Sigmoid colon (tissue), 7 donors: ENCODE measurements around the gene CAV3. TPM values are rescaled to one million over a fixed set of nuclear protein-coding genes. Genes with fewer than 3 reads are reported as not detected.

Experiments used
- DNase-seq: peaks from one replicate; pipeline ENCODE4 v3.0.0-alpha.2; 2019
- H3K27ac ChIP-seq, 4 donors: fragments of 200-600 bp; sonication (generic); one replicate each; pipeline ENCODE4 v1.5.1; 2016 to 2019; ENCODE audit warnings: mild to moderate bottlenecking in 1 of 4
- H3K27me3 ChIP-seq, 3 donors: fragments of 200-600 bp; sonication (generic); one replicate each; pipeline ENCODE4 v1.5.1; 2019; ENCODE audit warnings: mild to moderate bottlenecking in 1 of 3
- H3K36me3 ChIP-seq, 4 donors: fragments of 200-600 bp; sonication (generic); one replicate each; pipeline ENCODE4 v1.5.1; 2016 to 2019
- H3K4me1 ChIP-seq, 4 donors: fragments of 200-600 bp; sonication (generic); one replicate each; pipeline ENCODE4 v1.5.1; 2017 to 2019
- H3K4me3 ChIP-seq, 4 donors: fragments of 200-600 bp; sonication (generic); one replicate each; pipeline ENCODE4 v1.5.1; 2017 to 2019; ENCODE audit warnings: mild to moderate bottlenecking in 2 of 4, moderate library complexity in 1 of 4
- H3K9me3 ChIP-seq, 4 donors: fragments of 200-600 bp in 3 of 4; sonication (generic) in 3 of 4; one replicate each; pipeline versions ENCODE4 v1.5.1 to v1.6.1; 2013 to 2019
- EP300 ChIP-seq, 4 donors: sonication (generic); formaldehyde crosslinking; IDR thresholded peaks; one replicate each; pipeline ENCODE4 v1.6.1; 2017; ENCODE audit warnings: antibody characterized with exemption in 4 of 4
- POLR2A ChIP-seq, 2 donors: fragments of 450-650 bp; IDR thresholded peaks; one replicate each; pipeline ENCODE4 v1.6.1; 2016; ENCODE audit warnings: antibody characterized with exemption in 2 of 2, mild to moderate bottlenecking in 2 of 2, moderate library complexity in 2 of 2
- POLR2AphosphoS5 ChIP-seq, 4 donors: sonication (generic); formaldehyde crosslinking; IDR thresholded peaks; one replicate each; pipeline ENCODE4 v1.6.1; 2017; ENCODE audit warnings: antibody characterized with exemption in 4 of 4
- WGBS, 2 donors: extraction: QIAGEN DNeasy Blood & Tissue Kit; methylation state at CpG; one replicate each; pipeline ENCODE4 v1.1.7; 2013; 5-methylcytosine and 5-hydroxymethylcytosine counted together
- intact Hi-C: fragments of 100-400 bp; cut with DNase I; formaldehyde crosslinking; loops from one replicate; pipeline ENCODE4 v1.15.1; 2023
- polyA plus RNA-seq, 3 donors: library from polyadenylated mRNA; stranded (reverse); fragments of 200-250 nt; gene quantifications; one replicate each; pipeline ENCODE4 v1.2.3, GENCODE V29; 2013
- total RNA-seq, 4 donors: library from RNA; depleted of rRNA; stranded (reverse); fragments of >200 nt; gene quantifications; one replicate each; pipeline ENCODE4 v1.1.0, GENCODE V29; 2016
- TF ChIP-seq, protein P1 (sequence below), 4 experiments: fragments of 450-650 bp in 3 of 4; fragments of 200-600 bp in 1 of 4; IDR thresholded peaks; one replicate each; pipeline ENCODE4 v1.5.1; 2016 to 2019; ENCODE audit warnings: antibody characterized with exemption in 4 of 4, mild to moderate bottlenecking in 3 of 4, moderate library complexity in 2 of 4
- donor health status: healthy with polysubstance abuse.
- donor health status: Bipolar disorder and iron deficiency.
- donor health status: healthy.

Gene CAV3
- total and polyA plus RNA-seq, 7 donors: 0.06 to 0.60 TPM; not detected in 5

DNA sequence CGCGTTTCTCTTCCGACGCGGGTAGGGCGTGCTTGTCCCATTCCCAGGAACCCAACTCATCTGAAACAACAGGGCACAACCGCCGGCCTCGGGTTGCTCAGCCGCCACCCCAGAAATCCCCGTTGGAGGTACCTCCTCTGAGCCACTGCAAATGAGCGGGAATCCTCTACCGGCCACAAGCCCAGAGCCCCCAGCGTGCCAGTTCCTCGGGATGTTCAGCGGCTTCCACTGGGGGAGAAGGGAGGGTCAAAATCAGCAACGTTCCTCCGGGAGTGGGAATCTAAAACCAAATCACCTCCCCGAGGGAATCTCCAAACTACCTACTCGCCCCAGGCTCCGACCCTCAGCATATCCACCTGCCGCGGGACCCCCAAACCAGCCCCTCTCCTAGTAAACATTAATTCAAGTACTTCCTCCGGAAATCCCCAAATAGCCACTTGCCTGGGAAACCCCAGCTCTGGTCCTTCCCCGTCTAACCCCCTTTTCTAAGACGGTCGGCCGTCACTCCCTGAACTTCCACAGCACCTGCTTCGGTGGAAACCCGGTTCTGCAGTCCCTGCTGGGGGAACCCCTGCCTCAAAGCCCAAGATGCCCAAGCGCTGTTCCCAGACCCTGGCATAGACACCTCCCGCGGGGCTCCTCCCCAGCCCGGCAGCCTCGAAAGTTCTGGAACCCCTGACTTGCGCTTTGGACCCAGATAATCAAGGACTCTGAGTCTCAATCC lies 34.9 kb downstream of the CAV3 start:
- WGBS, 2 donors: 8 to 10% methylated on average over 36 of the region's 36 CpGs
- H3K4me3 ChIP-seq: peak overlapping the region in 2 of 4 donors; percentile 17 to 33

DNA sequence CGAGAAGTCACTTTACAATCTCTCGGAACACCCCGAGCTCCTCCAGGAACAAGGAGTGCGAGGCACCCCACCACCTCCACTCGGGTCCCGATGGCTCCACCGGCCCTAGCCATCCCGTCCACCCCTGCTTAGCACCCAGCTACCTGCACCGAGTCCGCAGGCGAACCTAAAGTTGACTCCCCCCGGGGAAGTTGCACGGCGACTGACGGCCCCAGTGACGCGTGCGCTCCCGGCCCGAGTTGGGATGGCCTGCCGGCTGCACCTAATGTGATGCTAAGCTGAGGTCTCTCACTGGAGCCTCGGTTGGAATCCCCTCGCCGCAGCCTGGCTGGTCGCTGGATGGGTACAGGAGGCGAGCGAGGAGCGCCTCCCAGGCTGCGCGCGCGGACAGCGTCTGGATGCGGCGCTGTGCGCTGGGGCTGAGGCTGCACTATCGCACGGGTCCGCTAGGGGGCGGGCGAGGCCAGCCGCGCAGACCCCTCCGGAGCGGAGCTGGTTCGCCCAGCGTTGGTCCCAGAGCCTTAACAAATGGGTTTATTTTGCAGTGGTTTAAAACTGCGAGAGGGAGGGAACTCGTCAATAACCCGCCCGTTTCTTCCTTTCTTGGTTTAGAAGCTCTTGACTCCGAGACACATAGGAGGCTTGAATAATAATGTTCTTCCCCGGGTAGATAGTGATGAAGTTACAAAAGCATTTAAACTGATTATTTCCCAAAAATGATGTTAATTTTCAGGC lies 35.7 kb downstream of the CAV3 start, which contains the start of gene OXTR:
Gene OXTR, minus strand, starts transcription at position 526 of the 735 bp plus-strand sequence. CDS start 1,426 bp downstream, outside the sequence.
- H3K4me3 ChIP-seq: peak within 1 kb of the TSS in 3 of 4 donors; percentile 23 to 39 (median 33)
- no peak for DNase-seq

More for the DNA sequence above, 34.9 kb downstream of the CAV3 start:
- Histone ChIP-seq H3K36me3 (no peaks in the 10 kb centered on the region), H3K27ac (no peak overlapping the region), H3K9me3 (no peaks in the 10 kb centered on the region), H3K4me1 (peaks cover 0 to 28% (median 22%) of the 10 kb centered on the region in 4 donors), H3K27me3 (peaks cover 19 to 53% (median 28%) of the 10 kb centered on the region in 3 donors)
- TF ChIP-seq, protein P1, sequence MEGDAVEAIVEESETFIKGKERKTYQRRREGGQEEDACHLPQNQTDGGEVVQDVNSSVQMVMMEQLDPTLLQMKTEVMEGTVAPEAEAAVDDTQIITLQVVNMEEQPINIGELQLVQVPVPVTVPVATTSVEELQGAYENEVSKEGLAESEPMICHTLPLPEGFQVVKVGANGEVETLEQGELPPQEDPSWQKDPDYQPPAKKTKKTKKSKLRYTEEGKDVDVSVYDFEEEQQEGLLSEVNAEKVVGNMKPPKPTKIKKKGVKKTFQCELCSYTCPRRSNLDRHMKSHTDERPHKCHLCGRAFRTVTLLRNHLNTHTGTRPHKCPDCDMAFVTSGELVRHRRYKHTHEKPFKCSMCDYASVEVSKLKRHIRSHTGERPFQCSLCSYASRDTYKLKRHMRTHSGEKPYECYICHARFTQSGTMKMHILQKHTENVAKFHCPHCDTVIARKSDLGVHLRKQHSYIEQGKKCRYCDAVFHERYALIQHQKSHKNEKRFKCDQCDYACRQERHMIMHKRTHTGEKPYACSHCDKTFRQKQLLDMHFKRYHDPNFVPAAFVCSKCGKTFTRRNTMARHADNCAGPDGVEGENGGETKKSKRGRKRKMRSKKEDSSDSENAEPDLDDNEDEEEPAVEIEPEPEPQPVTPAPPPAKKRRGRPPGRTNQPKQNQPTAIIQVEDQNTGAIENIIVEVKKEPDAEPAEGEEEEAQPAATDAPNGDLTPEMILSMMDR (IDR thresholded peaks at IDR 0.05): no peak
- TF ChIP-seq POLR2AphosphoS5 (IDR thresholded peaks at IDR 0.05) (no peak), EP300 (IDR thresholded peaks at IDR 0.05) (no peak), POLR2A (IDR thresholded peaks at IDR 0.05) (no peak)
- intact Hi-C loops: no loop called here
- no peak for DNase-seq

DNA sequence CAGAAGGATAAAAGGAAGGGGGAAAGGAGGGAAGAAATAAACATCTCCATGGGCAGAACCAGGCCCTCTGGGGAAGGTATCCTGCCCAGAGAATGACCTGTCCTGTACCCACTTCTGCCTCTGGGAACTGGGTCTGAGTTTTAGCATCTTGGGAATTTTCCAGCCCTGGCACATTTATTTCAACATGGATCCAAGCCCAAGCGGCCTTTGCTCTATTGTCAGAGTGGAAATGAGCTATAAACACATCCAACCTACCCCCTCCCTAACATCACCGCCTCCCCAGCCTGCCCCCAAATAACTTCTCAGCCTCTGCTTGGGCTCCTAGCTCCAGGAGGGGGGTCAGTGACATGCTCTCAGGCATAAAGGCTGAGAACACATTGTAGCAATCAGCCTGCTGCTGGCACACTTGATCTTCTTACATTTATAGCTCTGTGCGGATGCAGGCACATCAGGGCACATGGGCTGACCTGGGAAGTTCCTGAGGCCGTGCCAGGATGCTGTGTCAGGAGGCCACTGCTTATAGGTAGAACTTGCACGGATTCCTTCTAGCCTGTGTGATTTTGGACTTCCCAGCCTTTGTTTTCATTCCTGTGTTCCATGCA lies 40.4 kb downstream of the CAV3 start:
- DNase-seq: no peak
- intact Hi-C loops: no loop called here
- 83 to 85% methylated on average over 5 of the region's 5 CpGs for WGBS, 2 donors
- no peak overlapping the region for H3K27ac ChIP-seq
- no peaks in the 10 kb centered on the region for H3K9me3 ChIP-seq
- peaks cover 0 to 12% (median 7%) of the 10 kb centered on the region in 4 donors for H3K4me1 ChIP-seq
- no peak for TF ChIP-seq POLR2A (IDR thresholded peaks at IDR 0.05)
- no peak overlapping the region for H3K4me3 ChIP-seq
- no peaks in the 10 kb centered on the region for H3K36me3 ChIP-seq
- peaks cover 0 to 23% (median 7%) of the 10 kb centered on the region in 3 donors for H3K27me3 ChIP-seq

More for the DNA sequence above, 35.7 kb downstream of the CAV3 start, which contains the start of gene OXTR:
- H3K9me3 ChIP-seq: no peaks in the 10 kb centered on the region
- peaks cover 0 to 28% (median 25%) of the 10 kb centered on the region in 4 donors for H3K4me1 ChIP-seq
- H3K27ac ChIP-seq: no peak within 1 kb of the TSS
- WGBS, 2 donors: 6% methylated on average over 53 of the region's 53 CpGs
- peaks cover 19 to 53% (median 28%) of the 10 kb centered on the region in 3 donors for H3K27me3 ChIP-seq
- TF ChIP-seq EP300 (IDR thresholded peaks at IDR 0.05) (no peak), POLR2AphosphoS5 (IDR thresholded peaks at IDR 0.05) (no peak), POLR2A (IDR thresholded peaks at IDR 0.05) (no peak)
- TF ChIP-seq, protein P1 (IDR thresholded peaks at IDR 0.05): peak; percentile 52 to 99 (median 78)
- no peaks in the 10 kb centered on the region for H3K36me3 ChIP-seq
- intact Hi-C loops: no loop called here

DNA sequence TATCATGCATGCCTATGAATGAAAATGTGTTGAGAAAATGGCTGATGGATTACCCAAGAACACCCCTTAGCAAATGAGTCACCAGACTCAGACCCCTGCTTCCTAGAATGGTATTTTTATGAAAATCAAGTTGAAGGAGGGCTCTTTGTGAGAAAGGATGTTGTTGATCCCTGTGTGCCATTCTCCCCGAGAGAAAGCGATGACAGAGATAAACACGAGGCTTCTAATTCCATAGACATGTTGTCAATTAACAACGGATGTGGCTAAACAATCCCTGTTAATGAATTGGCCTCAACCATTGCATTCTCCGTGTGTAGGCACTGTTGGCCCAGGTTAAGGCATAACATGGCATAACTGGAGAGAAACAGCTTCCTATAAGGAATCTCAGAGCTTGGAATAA lies 41.6 kb downstream of the CAV3 start:
- Histone ChIP-seq H3K36me3 (no peaks in the 10 kb centered on the region), H3K27ac (no peak overlapping the region), H3K9me3 (no peaks in the 10 kb centered on the region), H3K4me1 (peaks cover 0 to 9% (median 0%) of the 10 kb centered on the region in 4 donors), H3K27me3 (peaks cover 0 to 11% (median 0%) of the 10 kb centered on the region in 3 donors), H3K4me3 (no peak overlapping the region)
- intact Hi-C loops: no loop called here
- no peak for DNase-seq
- 86 to 89% methylated on average over 5 of the region's 5 CpGs for WGBS, 2 donors
- TF ChIP-seq POLR2AphosphoS5 (IDR thresholded peaks at IDR 0.05) (no peak), POLR2A (IDR thresholded peaks at IDR 0.05) (no peak), EP300 (IDR thresholded peaks at IDR 0.05) (no peak)
- TF ChIP-seq, protein P1 (IDR thresholded peaks at IDR 0.05): no peak
